GM23338 (cell line): Measurements from ENCODE around the gene PAPPA2. TPM values are rescaled to one million over a fixed set of nuclear protein-coding genes. Genes with fewer than 3 reads are reported as not detected.

ENCODE experiments used
- ATAC-seq: fragments of 200-7000 bp; cut with Tn5 transposase; 3 replicates; pipeline ENCODE4 v1.9.1; 2020
- DNase-seq: peaks from one replicate; pipeline ENCODE4 v3.0.0-alpha.2; 2015; ENCODE audit warnings: low spot score
- H2AFZ ChIP-seq: fragments of 200-600 bp; sonication (generic); 2 replicates; pipeline ENCODE4 v1.8.0; 2016; ENCODE audit warnings: antibody characterized with exemption, mild to moderate bottlenecking, moderate library complexity
- H3F3A ChIP-seq: fragments of 200-600 bp; sonication (generic); replicated peaks from 2 replicates; pipeline ENCODE4 v1.8.0; 2017; ENCODE audit warnings: antibody characterized with exemption, mixed run types, low read depth
- H3K27ac ChIP-seq: fragments of 200-600 bp; sonication (generic); 2 replicates; pipeline ENCODE4 v1.6.1; 2016; ENCODE audit warnings: low read depth
- H3K27me3 ChIP-seq: fragments of 200-600 bp; sonication (generic); 2 replicates; pipeline ENCODE4 v1.8.0; 2016; ENCODE audit warnings: mild to moderate bottlenecking, mixed run types, moderate library complexity; ENCODE audit not compliant: insufficient read depth
- H3K36me3 ChIP-seq: fragments of 200-600 bp; sonication (generic); 2 replicates; pipeline ENCODE4 v1.8.0; 2016; ENCODE audit warnings: mild to moderate bottlenecking; ENCODE audit not compliant: insufficient read depth
- H3K4me1 ChIP-seq: fragments of 200-600 bp; sonication (generic); 2 replicates; pipeline ENCODE4 v1.8.0; 2016; ENCODE audit warnings: mild to moderate bottlenecking, moderate library complexity; ENCODE audit not compliant: insufficient read depth
- H3K4me2 ChIP-seq: fragments of 200-600 bp; sonication (generic); 2 replicates; pipeline ENCODE4 v1.7.1; 2017; ENCODE audit warnings: mixed run types
- H3K4me3 ChIP-seq: fragments of 200-600 bp; sonication (generic); 2 replicates; pipeline ENCODE4 v1.6.1; 2016; ENCODE audit warnings: mixed run types
- H3K79me2 ChIP-seq: fragments of 200-600 bp; sonication (generic); replicated peaks from 2 replicates; pipeline ENCODE4 v1.8.0; 2017; ENCODE audit warnings: mild to moderate bottlenecking; ENCODE audit not compliant: insufficient read depth
- H3K9me2 ChIP-seq: fragments of 200-600 bp; sonication (generic); 2 replicates; pipeline ENCODE4 v1.8.0; 2017; ENCODE audit not compliant: insufficient read depth
- H4K20me1 ChIP-seq: fragments of 200-600 bp; sonication (generic); replicated peaks from 2 replicates; pipeline ENCODE4 v1.8.0; 2017; ENCODE audit warnings: mild to moderate bottlenecking; ENCODE audit not compliant: insufficient read depth
- H3K27ac Mint-ChIP-seq: 2 replicates; pipeline ENCODE4 v1.8.0; 2020; ENCODE audit warnings: inconsistent platforms, mild to moderate bottlenecking, moderate library complexity, mixed read lengths
- H3K27me3 Mint-ChIP-seq: 3 replicates; pipeline ENCODE4 v1.8.0; 2022; ENCODE audit warnings: low read depth, mild to moderate bottlenecking, moderate library complexity, mixed read lengths, inconsistent platforms; ENCODE audit not compliant: insufficient read depth, poor library complexity
- H3K36me3 Mint-ChIP-seq: 3 replicates; pipeline ENCODE4 v1.8.0; 2021; ENCODE audit warnings: low read depth, mild to moderate bottlenecking, inconsistent platforms, moderate library complexity, mixed read lengths
- H3K4me1 Mint-ChIP-seq: 3 replicates; pipeline ENCODE4 v1.8.0; 2020; ENCODE audit warnings: mild to moderate bottlenecking, inconsistent platforms, mixed read lengths
- H3K4me3 Mint-ChIP-seq: 3 replicates; pipeline ENCODE4 v1.8.0; 2021; ENCODE audit warnings: moderate library complexity, mild to moderate bottlenecking, inconsistent platforms, mixed read lengths
- H3K9me3 Mint-ChIP-seq: 3 replicates; pipeline ENCODE4 v1.8.0; 2020; ENCODE audit warnings: moderate library complexity, mild to moderate bottlenecking, inconsistent platforms, mixed read lengths
- EZH2phosphoT487 ChIP-seq: fragments of 200-600 bp; sonication (generic); IDR thresholded peaks from one replicate; pipeline ENCODE4 v1.8.1; 2018; ENCODE audit warnings: antibody characterized with exemption; ENCODE audit not compliant: unreplicated experiment
- JUNB ChIP-seq: IDR thresholded peaks from one replicate; pipeline ENCODE4 v1.6.1; 2016; ENCODE audit warnings: antibody characterized with exemption; ENCODE audit not compliant: unreplicated experiment
- POLR2AphosphoS5 ChIP-seq: IDR thresholded peaks from 2 replicates; pipeline ENCODE4 v1.6.1; 2016; ENCODE audit warnings: antibody characterized with exemption, low read depth
- ZNF114 ChIP-seq: fragments of 250-450 bp; sonication (Bioruptor Pico); IDR thresholded peaks from 2 replicates; pipeline ENCODE4 v1.5.0; 2020; ENCODE audit warnings: mild to moderate bottlenecking, moderate library complexity
- polyA plus RNA-seq: library from polyadenylated mRNA; unstranded; fragments of >200 nt; fragmentation: Nextera tagmentation; extraction: Ambion mirVana; gene quantifications from 2 replicates; pipeline ENCODE4 v1.2.1, GENCODE V29; 2016
- total RNA-seq: library from RNA; depleted of rRNA; stranded (reverse); fragments of >200 nt; shearing (Covaris generic); gene quantifications from 2 replicates; pipeline ENCODE4 v1.2.3, GENCODE V29; 2014
- TF ChIP-seq, protein P1 (sequence below), 2 experiments: fragments of 200-600 bp in 1 of 2; sonication (generic) in 1 of 2; conservative IDR thresholded peaks; 2 replicates each; pipeline versions ENCODE4 v1.5.1 to v1.6.1; 2016 to 2017; ENCODE audit warnings: antibody characterized with exemption in 2 of 2, low read depth in 2 of 2, mild to moderate bottlenecking in 2 of 2, moderate library complexity in 1 of 2
- TF ChIP-seq, protein P2 (sequence below): fragments of 250-450 bp; sonication (Bioruptor Pico); IDR thresholded peaks from 2 replicates; pipeline ENCODE4 v1.5.0; 2020; ENCODE audit warnings: mild to moderate bottlenecking, moderate library complexity

The PAPPA2 gene
- total and polyA plus RNA-seq, 2 experiments from 2014 or later: 1.4 to 1.7 TPM

DNA sequence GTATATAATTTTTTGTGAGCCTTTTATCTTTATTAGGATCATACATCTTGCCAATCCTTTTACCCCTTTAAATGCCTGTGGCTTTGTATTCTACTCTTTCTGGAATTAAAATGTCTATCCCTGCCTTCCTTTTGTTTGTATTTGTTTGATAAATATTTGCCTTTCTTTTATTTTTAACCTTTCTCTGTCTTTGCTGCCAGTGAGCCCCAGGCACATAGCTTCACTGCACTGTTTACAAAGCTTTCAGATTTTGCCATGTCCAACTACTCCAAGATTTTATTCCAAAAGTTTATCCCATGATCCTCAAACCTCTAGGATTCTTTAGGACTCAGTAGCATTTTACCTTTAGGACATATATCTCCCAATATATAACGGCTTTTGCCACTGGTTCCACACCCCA lies 281.2 kb downstream of the PAPPA2 start (continued):
- TF ChIP-seq JUNB (no peak), EZH2phosphoT487 (no peak), ZNF114 (CRISPR knock-in tag) (no peak)
- TF ChIP-seq, protein P1, sequence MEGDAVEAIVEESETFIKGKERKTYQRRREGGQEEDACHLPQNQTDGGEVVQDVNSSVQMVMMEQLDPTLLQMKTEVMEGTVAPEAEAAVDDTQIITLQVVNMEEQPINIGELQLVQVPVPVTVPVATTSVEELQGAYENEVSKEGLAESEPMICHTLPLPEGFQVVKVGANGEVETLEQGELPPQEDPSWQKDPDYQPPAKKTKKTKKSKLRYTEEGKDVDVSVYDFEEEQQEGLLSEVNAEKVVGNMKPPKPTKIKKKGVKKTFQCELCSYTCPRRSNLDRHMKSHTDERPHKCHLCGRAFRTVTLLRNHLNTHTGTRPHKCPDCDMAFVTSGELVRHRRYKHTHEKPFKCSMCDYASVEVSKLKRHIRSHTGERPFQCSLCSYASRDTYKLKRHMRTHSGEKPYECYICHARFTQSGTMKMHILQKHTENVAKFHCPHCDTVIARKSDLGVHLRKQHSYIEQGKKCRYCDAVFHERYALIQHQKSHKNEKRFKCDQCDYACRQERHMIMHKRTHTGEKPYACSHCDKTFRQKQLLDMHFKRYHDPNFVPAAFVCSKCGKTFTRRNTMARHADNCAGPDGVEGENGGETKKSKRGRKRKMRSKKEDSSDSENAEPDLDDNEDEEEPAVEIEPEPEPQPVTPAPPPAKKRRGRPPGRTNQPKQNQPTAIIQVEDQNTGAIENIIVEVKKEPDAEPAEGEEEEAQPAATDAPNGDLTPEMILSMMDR (conservative IDR thresholded peaks at IDR 0.05; ENCODE audit: low read depth in 2 of 2): no peak

DNA sequence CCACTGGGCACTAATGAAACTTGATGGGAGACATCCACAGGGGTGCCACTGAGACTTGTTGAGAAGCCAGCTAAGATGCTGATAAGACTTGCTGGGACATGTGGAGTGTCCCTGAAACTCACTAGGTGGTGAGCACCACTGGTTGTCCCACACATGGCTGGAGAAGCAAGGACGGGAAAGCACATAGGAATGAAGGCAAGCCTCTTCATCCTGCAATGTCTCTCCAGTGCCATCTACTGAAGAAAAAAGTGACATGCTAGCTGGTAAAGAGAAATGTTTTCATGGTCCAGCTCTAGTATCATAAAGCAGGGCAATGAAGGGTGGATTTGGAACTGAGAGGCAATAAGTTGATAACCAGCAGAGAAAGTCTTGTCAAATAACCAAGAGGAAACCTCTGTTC lies 283.0 kb downstream of the PAPPA2 start:
- Mint-ChIP-seq H3K36me3 (no peaks in the 10 kb centered on the region), H3K4me3 (no peak overlapping the region), H3K27ac (no peak overlapping the region), H3K27me3 (no peaks in the 10 kb centered on the region), H3K9me3 (no peaks in the 10 kb centered on the region), H3K4me1 (no peaks in the 10 kb centered on the region)
- Histone ChIP-seq H4K20me1 (no peaks in the 10 kb centered on the region), H3K79me2 (no peaks in the 10 kb centered on the region), H3K27ac (no peak overlapping the region), H3K4me2 (no peak overlapping the region), H3K4me3 (no peak overlapping the region), H3K9me2 (no peaks in the 10 kb centered on the region), H3K4me1 (no peaks in the 10 kb centered on the region), H3K36me3 (no peaks in the 10 kb centered on the region), H3F3A (no peaks in the 10 kb centered on the region), H2AFZ (0 out of 2 replicates have a peak overlapping the region, but pooled peaks have one; percentile 47), H3K27me3 (no peaks in the 10 kb centered on the region)
- ATAC-seq (peak; percentile 65), DNase-seq (peak; percentile 37)
- TF ChIP-seq, protein P2, sequence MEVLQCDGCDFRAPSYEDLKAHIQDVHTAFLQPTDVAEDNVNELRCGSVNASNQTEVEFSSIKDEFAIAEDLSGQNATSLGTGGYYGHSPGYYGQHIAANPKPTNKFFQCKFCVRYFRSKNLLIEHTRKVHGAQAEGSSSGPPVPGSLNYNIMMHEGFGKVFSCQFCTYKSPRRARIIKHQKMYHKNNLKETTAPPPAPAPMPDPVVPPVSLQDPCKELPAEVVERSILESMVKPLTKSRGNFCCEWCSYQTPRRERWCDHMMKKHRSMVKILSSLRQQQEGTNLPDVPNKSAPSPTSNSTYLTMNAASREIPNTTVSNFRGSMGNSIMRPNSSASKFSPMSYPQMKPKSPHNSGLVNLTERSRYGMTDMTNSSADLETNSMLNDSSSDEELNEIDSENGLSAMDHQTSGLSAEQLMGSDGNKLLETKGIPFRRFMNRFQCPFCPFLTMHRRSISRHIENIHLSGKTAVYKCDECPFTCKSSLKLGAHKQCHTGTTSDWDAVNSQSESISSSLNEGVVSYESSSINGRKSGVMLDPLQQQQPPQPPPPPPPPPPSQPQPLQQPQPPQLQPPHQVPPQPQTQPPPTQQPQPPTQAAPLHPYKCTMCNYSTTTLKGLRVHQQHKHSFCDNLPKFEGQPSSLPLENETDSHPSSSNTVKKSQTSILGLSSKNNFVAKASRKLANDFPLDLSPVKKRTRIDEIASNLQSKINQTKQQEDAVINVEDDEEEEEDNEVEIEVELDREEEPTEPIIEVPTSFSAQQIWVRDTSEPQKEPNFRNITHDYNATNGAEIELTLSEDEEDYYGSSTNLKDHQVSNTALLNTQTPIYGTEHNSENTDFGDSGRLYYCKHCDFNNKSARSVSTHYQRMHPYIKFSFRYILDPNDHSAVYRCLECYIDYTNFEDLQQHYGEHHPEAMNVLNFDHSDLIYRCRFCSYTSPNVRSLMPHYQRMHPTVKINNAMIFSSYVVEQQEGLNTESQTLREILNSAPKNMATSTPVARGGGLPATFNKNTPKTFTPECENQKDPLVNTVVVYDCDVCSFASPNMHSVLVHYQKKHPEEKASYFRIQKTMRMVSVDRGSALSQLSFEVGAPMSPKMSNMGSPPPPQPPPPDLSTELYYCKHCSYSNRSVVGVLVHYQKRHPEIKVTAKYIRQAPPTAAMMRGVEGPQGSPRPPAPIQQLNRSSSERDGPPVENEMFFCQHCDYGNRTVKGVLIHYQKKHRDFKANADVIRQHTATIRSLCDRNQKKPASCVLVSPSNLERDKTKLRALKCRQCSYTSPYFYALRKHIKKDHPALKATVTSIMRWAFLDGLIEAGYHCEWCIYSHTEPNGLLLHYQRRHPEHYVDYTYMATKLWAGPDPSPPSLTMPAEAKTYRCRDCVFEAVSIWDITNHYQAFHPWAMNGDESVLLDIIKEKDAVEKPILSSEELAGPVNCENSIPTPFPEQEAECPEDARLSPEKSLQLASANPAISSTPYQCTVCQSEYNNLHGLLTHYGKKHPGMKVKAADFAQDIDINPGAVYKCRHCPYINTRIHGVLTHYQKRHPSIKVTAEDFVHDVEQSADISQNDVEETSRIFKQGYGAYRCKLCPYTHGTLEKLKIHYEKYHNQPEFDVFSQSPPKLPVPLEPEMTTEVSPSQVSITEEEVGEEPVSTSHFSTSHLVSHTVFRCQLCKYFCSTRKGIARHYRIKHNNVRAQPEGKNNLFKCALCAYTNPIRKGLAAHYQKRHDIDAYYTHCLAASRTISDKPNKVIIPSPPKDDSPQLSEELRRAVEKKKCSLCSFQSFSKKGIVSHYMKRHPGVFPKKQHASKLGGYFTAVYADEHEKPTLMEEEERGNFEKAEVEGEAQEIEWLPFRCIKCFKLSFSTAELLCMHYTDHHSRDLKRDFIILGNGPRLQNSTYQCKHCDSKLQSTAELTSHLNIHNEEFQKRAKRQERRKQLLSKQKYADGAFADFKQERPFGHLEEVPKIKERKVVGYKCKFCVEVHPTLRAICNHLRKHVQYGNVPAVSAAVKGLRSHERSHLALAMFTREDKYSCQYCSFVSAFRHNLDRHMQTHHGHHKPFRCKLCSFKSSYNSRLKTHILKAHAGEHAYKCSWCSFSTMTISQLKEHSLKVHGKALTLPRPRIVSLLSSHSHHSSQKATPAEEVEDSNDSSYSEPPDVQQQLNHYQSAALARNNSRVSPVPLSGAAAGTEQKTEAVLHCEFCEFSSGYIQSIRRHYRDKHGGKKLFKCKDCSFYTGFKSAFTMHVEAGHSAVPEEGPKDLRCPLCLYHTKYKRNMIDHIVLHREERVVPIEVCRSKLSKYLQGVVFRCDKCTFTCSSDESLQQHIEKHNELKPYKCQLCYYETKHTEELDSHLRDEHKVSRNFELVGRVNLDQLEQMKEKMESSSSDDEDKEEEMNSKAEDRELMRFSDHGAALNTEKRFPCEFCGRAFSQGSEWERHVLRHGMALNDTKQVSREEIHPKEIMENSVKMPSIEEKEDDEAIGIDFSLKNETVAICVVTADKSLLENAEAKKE: peak; percentile 67; the same call in 1 of the 2 replicates
- TF ChIP-seq, protein P1 (conservative IDR thresholded peaks at IDR 0.05; ENCODE audit: low read depth in 2 of 2): peak; percentile 40 to 61
- no peak for TF ChIP-seq POLR2AphosphoS5
